NCI-H460 (cell line): ENCODE results near the gene GLRX. TPM values are rescaled to one million over a fixed set of nuclear protein-coding genes. Genes with fewer than 3 reads are reported as not detected.
A peak's percentile ranks its signal among the peaks of the same experiment; 100 is the strongest.
"Not testable (repeated sequence)": the region's sequence is repeated elsewhere in the genome, so short reads cannot be mapped to it uniquely, and the experiment has no call there.

Source experiments
- DNase-seq: peaks from one replicate; pipeline ENCODE4 v3.0.0-alpha.2; 2016; ENCODE audit warnings: low read depth; ENCODE audit errors: extremely low read depth
- total RNA-seq: library from RNA; depleted of rRNA; stranded (reverse); fragments of >200 nt; shearing (Covaris generic); gene quantifications from 2 replicates; pipeline ENCODE4 v1.2.3, GENCODE V29; 2014

Gene GLRX
- total RNA-seq, 1 experiment from 2014 or later, result 470 TPM

- no peak for DNase-seq
Observed at GRCh38 chr5:95853490-95853889, 31.0 kb upstream of the GLRX start.

GRCh38 chr5:95852567-95852966, 30.0 kb upstream of the GLRX start:
- no peak for DNase-seq

GRCh38 chr5:95851141-95851540, 28.6 kb upstream of the GLRX start:
- not testable (repeated sequence) for DNase-seq

- DNase-seq, result no peak
Observed at GRCh38 chr5:95850391-95850894, 27.9 kb upstream of the GLRX start.

GRCh38 chr5:95848701-95849100, 26.2 kb upstream of the GLRX start:
- DNase-seq, result no peak

- no peak for DNase-seq
Observed at GRCh38 chr5:95847261-95847592, 24.7 kb upstream of the GLRX start.

- no peak for DNase-seq
Observed at GRCh38 chr5:95846554-95847260, 24.2 kb upstream of the GLRX start.

GRCh38 chr5:95845391-95845790, 22.9 kb upstream of the GLRX start:
- DNase-seq, result no peak

- no peak for DNase-seq
Observed at GRCh38 chr5:95843733-95844223, 21.3 kb upstream of the GLRX start.

- peak; percentile 86 for DNase-seq
Observed at GRCh38 chr5:95842854-95843544, 20.5 kb upstream of the GLRX start.

- DNase-seq, result peak; percentile 98
Observed at GRCh38 chr5:95841914-95842812, 19.6 kb upstream of the GLRX start.

- DNase-seq, result no peak
Observed at GRCh38 chr5:95840956-95841705, 18.6 kb upstream of the GLRX start.

GRCh38 chr5:95839658-95840057, 17.1 kb upstream of the GLRX start:
- DNase-seq, result no peak

GRCh38 chr5:95838556-95838955, 16.0 kb upstream of the GLRX start:
- DNase-seq, result no peak

GRCh38 chr5:95838001-95838520, 15.5 kb upstream of the GLRX start:
- no peak for DNase-seq

- DNase-seq, result no peak
Observed at GRCh38 chr5:95837492-95837891, 15.0 kb upstream of the GLRX start.

- not testable (repeated sequence) for DNase-seq
Observed at GRCh38 chr5:95836971-95837370, 14.4 kb upstream of the GLRX start.

GRCh38 chr5:95836544-95836943, 14.0 kb upstream of the GLRX start:
- DNase-seq, result no peak

GRCh38 chr5:95835682-95836385, 13.3 kb upstream of the GLRX start:
- DNase-seq, result no peak
